GM18507 (cell line): ENCODE data around the gene APOBEC4.
A peak's percentile ranks its signal among the peaks of the same experiment; 100 is the strongest.

Source experiments
- DNase-seq: peaks from one replicate; pipeline ENCODE4 v3.0.0; 2011; ENCODE audit warnings: low read depth; ENCODE audit not compliant: insufficient read length; ENCODE audit errors: extremely low spot score
- FAIRE-seq: peaks from 2 replicates; lab custom pipeline; 2011; peaks lifted over from hg19 to GRCh38; lab: Jason Lieb, UNC

The APOBEC4 gene

DNA sequence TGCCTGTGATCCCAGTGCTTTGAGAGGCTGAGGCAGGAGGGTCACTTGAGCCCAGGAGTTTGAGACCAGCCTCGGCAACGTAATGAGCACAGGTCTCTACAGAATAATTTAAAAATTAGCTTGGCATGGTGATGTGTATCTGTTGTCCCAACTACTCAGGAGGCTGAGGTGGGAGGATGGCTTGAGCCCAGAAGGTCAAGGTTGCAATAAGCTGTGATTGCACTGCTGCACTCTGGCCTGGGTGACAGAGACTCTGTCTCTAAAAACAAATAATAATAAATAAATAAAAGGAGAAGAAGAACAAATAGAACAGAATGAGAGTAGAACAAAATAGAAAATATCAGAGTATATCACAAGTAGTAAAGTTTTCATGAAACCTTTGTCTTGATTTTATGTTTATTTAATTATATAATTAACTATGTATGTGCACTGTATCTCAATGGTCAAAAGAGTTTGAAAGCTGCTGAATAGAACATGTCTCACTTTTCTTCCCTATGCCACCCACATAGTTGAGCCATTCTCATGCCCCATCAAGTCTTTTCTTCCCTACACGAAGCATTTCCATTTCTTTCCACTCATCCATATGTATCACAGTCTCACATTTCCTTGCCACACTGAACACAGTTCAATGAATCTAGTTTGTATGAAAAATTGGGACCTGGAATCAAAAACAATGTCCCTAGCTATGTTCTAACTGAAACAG, 22.9 kb upstream of the APOBEC4 start:
- DNase-seq (no peak), FAIRE-seq (no peak)

DNA sequence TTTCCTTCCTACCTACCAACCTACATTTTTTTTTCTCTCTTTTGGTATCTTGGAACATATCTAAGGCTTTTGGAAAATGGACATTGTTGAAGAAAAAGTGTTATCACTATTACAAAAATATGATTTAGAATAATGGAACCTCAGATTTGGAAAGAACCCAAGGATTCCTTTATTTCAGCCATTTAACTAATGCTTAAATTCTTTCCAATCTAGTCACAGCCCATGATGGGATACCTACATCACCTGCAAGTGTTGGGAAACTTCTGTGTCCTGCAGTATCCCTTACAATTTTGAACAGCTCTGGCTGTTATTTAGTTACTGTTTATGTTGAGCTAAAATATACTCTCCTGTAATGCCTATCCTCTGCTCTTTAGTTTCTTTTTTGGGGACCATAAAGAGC, 22.3 kb upstream of the APOBEC4 start:
- FAIRE-seq, result no peak

DNA sequence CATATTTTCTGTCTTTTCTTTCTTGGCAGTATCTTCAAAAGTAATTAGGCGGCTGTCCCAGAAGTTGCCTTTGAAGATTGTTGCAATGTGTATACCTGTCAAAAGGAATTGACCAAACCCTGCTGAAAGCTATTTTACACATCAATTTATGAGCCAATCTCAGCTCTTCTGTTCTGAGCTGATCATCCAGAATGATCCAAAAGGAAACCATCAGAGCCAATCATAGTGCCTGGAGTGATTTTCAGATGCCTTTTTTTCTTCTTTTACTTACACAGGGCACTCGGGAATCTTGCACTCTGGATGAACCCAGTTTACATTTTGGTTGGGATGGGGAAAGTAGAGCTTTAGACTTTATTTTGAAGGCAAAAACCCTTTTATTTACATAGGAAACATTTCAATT, 21.8 kb upstream of the APOBEC4 start:
- DNase-seq (no peak), FAIRE-seq (no peak)

More for the DNA sequence above, 22.3 kb upstream of the APOBEC4 start:
- DNase-seq, result no peak

DNA sequence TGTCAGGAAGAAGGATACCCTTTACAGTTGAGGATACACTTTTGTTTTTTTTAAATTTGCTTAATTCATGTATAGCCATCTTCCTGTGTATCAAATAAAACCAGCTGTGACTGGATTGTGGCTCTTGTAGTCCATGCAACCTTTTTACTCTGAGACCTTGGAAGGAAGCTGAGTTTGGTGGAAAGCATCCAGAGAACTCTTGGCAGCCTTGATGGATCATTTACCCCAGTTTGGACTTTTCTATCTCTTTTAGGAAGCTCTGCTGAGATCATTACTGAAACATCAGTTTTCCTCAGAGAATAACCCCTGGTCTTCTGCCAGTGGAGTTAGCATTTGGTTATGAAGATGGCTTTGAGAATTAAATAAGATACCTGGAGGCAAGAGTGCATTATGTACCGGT, 21.2 kb upstream of the APOBEC4 start:
- FAIRE-seq (no peak), DNase-seq (no peak)

DNA sequence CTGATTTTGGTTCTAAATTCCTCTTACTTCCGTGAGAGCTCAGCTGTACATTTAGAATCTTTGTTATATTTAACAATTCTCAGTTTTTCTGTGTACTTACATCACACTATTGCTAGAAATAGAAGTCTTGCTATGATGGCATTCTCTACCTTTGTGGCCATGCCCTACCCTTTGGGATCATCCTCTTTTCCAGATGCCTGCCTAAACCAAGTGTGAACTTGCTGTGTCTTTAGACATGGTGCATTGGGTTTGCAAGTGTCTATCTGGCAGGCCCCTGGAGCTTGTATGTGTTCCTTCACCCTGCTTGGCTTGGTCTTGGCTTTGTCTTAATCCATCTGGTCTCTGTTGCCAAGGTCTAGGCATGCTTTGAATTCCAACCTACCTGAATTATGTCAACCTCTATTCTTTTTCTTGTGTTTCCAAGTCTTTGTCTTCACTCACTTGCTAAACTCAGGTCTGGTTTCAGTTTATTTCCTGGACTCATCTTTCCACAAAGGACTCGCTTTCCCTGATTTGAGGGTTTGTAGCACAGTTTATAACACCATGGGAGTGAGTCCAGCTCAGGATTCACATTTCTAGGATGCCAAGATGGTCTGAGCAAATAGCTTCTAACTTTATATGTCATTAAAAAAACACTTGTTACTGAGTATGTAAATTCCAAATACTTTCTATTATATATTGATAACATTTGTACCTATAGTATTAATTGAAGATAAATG, 20.6 kb upstream of the APOBEC4 start:
- FAIRE-seq (no peak), DNase-seq (no peak)

DNA sequence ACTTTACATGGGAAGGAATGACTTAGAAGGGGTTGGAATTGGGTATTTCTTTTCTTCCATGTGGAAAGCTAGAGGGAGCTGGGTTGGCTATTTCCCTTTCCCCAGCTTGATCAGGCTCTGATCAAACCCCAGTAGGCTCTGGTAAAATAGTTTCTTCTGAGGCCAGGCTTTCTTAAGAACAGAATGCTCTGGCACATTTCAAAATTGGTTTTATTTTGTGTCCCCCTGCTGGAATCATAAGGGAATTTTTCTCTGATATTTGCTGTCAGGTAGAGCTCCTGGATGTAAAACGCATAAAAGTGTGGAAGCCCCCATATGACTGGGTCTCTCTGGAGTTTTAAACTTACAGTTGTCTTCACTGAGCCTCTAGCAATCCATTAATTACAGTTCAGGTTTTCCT, 17.1 kb upstream of the APOBEC4 start:
- DNase-seq (no peak), FAIRE-seq (no peak)

DNA sequence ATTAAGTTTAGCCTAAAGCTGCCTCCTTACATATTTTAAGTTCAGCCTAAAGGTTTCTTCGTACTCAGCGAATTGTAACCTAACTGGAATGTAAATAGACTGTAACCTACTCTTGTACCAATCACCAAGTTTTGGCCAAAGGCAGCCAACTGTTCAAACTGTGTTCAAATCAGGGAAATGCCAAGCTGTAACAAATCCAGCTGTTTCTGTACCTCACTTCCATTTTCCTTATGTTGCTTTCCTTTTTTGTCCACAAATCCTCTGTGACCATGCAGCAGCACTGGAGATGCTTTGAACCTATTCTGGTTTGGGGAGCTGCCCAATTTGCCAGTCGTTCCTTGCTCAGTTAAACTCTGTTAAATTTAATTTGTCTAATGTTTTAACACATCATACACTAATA, 3.2 kb upstream of the APOBEC4 start:
- DNase-seq (no peak), FAIRE-seq (no peak)

DNA sequence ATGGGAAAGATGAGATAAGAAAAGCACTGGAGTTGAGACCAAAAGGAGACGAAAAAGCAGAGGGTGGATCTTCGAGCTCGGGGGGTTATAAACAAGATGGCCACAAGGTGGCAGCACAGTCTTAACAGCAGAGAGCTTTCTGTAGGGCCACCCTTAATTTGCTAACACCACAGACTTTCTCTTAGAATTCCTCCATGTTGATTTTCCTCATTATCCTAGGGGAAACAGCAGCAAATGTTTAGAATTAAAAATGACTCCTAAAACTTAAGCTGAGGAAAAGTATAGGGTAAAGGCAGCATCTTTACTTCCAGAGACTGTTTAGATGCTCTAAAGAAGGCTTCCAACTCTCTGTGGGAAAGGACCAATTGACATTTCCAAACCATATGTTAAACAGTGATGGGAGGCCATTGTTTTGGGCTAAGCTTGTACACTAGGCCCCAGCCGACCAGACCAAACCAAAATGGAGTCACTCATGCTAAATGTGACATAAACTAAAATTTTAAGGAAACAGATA, 2.5 kb upstream of the APOBEC4 start:
- peak; percentile 85 for FAIRE-seq
- peak; percentile 42 for DNase-seq

DNA sequence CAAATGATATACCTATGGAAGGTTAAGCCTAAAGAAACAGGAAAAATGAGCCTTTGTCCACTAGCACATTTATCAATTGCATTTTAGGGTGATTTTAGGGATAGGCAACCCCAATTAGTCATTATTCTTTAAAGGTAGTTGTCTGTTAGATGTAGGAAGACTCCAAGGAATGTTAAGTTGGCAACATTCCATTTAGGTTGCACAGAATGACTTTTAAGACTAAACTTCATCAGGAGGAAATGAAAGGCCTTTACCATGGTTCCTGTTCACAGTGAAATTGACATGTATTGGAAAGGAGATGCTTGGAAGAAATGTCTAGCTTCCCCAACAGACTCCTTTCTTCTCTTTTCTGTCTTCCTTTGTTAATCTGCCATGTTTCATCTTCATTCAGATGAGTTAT, 1.6 kb upstream of the APOBEC4 start:
- FAIRE-seq, result no peak
- no peak for DNase-seq

DNA sequence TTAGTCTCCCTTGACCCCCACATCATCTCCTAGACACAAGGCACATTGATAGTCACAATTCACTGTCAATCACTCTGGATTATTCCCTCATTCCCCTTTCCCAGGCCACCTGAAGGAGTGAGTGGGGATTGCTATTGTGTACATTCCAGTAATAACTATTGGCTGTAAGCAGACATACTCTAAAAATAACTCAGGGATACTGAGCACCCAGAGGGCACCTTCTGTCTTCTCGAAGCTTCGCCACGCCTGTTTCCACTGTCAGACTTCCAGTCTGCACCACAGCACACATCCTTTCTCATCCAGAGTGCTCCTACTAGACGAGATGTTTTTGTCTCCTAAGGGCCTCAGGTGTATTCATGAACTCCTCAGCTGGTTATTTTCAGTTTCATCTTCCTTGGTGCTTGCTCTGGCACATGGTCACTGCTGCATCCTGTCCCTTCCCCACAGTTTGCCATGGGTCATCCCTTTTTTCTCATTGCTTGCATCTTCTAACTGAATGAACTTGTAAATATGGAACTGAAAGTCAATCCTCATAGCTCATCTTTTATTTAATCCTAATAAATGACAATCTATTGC, 848 bp upstream of the APOBEC4 start:
- FAIRE-seq (peak; percentile 75), DNase-seq (no peak)

DNA sequence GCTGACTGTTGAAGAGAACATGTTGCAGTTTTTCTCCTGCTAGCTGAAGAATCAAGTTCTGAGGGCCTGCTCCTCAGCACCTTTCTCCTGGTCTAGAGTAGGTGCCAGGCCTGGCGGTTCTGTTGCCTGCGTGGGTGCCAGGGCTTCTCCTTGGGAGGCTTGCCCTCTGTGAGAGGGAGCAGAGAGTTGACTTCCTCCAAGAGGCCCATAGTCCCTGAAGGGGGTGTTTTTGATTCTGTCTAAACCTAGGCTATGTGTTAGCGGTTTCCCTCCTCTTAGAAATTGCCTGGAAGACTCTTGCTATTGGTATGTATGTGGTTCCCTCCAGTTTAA, 312 bp upstream of the APOBEC4 start:
- no peak for DNase-seq
- no peak for FAIRE-seq

DNA sequence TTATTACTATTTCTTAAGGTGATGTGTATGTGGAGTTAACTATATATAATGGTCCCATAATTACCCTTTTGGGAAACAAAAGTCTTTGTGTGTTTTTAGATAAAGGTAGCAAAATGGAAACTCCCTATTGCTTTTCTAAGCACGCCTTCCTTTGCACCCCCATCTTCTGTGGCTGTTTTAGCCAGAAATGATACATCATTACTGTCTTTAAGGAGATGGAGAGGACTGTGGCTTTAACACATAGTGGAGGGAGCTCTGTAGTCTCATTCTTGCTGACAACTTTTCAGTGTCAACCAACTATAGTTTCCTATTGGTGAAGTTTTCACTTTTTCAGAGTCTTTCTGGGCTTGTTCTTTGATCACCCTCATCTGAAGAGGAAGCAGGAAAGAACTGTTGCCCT, 1.0 kb downstream of the APOBEC4 start:
- FAIRE-seq, result peak; percentile 72
- DNase-seq, result no peak

DNA sequence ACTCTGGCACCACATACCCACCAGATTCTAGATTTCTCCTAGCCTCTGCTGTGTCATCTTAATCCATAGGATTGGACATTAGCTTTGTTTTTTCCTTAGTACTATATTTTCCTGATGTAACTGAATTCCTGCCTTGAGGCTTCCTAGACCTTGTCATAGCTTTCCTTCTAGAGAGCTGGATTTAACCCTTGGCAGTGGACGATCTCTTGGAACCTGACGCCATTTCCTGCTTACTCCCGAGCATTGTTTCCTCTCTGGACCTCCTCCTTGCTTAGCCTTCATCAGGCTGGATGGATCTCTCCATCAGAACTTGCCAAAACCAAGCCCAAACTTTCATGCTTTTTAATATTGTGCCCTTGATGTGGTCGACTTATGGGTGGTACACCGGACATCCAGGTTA, 1.5 kb downstream of the APOBEC4 start:
- FAIRE-seq (no peak), DNase-seq (no peak)

DNA sequence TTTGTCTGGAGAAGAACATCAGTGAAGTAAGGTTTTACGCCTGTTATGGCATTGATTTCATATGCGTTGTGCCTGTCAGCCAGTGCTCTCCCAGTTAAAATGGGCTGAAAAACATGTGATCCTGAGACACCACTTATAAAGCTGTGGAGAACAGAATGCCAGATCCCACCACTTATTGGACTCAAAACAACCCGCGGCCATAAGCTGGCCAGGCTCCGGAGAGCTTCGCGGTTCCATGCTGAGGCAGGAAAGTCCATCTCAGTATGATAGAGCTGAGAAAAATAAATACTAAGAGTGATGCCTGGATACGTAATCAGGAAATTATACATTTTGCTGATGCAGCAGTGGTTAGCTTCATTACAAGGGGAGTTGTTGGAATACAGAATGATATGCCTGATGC, 5.1 kb downstream of the APOBEC4 start:
- FAIRE-seq, result no peak
- DNase-seq, result no peak

DNA sequence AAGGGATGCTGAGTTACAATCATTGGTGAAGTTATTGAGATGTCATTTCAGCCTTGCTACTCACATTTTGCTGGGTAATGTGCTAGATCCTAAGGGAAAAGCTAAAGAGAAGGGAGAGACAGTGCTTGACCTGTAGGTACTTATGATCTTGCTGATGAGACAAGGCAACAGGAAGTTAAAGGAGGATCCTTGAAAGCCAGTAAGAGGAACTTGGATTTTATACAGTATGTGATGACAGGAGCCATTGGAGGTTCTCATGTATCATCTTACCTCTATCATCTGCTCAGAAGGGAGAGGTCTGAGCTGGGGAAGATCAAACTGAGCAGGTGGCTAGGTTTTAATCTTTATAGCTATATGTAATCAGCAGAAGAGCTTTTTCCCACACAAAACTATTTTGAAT, 6.3 kb downstream of the APOBEC4 start:
- no peak for DNase-seq

DNA sequence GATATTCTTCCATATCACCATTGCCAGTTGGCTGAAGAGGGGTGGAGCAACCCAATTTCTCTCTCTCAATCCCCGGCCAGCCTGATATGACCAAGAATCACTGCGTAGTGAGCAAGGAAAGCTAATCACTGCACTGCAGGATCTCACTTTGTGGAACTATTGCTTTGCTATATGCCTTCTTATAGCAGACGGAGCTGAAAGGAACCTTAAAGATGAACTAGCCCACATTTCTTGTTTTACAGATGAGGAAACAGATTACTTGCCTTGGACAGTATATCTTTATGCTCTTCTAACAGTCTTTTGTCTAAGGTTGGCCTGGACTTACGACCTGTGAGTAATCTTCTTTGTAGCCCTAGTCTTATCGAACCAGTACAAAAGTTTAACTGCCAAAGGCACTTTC, 7.6 kb downstream of the APOBEC4 start:
- FAIRE-seq (no peak), DNase-seq (no peak)

More for the DNA sequence above, 6.3 kb downstream of the APOBEC4 start:
- FAIRE-seq, result no peak

DNA sequence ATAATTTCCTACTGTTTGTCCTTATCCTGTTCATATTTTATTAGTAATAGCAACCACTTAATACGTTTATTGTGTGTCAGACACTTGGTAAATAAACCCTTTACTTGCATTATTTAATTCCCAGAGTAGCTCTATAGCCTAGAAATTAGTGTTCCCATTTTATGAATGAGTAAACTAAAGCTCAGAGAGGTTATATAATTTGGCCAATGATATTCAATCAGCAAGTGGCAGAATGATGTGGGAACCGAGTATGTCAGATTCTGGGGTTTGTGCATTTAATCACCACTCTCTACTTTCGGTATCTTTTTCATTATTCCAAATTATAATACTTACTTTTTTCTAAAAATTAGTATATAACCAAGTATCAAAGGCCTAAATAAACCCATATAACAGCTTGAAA, 10.9 kb downstream of the APOBEC4 start:
- FAIRE-seq (no peak), DNase-seq (no peak)

DNA sequence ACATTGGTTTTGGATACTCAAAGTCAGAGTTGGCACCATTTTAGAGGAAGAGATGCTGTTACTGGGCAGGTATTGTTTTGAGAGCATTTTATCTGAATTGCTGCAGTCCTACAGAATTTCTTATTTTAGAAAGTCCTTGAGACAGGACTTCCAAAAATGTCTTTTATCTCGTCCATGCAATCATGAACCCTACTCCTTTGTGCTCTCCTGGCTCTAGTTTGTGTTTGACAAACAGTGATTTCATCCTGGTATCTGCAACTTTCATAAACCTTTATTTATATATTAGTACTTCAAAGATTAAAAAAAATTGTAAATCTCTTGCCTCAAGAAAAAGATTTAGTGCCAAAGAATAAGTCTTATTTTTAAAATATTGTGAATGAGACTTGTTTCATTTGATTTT, 12.9 kb downstream of the APOBEC4 start:
- DNase-seq (no peak), FAIRE-seq (no peak)

DNA sequence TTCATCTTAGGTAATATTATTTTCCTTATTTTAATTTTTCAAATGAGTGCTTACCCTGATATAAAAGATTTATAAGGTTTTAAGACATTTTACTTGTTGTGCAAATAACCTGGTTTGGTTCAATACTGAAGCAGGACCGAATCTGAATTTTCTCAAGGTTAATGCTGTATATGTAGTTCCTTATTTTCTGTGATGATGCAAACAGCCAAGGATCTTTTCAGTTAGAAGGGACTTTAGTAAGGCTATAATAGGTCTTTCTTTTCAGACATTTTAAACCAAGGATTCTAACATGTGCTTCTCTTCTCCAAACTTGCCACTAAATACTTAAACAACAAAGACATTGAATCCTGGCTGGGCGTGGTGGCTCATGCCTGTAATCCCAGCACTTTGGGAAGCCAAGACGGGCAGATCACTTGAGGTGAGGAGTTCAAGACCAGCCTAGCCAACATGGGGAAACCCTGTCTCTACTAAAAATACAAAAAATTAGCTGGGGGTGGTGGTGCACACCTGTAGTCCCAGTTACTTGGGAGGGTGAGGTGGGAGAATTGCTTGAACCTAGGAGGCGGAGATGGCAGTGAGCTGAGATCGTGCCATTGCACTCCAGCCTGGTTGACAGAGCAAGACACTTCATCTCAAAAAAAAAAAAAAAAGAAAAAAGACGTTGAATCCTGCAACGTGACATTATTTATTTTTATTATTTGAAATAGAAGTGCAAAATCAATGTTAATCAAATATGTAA, 14.3 kb downstream of the APOBEC4 start:
- FAIRE-seq (no peak), DNase-seq (no peak)

DNA sequence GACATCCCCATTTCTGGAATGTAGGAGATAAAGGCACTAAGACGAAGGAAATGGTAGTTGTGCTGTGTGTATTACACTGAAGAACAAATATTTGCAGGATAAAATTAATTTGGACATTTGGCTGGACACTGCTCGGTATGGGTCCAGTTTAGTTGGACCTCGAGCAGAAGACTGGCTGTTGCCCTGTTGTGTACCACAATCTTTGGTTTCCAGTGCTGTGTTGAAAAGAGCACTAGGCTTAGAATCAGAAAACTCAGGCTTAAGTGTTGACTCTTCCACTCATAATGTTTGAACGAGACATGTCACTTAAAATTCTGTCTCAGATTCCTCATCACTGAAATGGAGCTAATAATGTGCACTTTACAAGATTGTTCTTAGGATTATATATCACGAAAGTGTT, 16.3 kb downstream of the APOBEC4 start:
- DNase-seq (no peak), FAIRE-seq (no peak)
